Psoas muscle (tissue), 8 donors: ENCODE results near the gene CHP1. TPM values are rescaled to one million over a fixed set of nuclear protein-coding genes. Genes with fewer than 3 reads are reported as not detected.

ENCODE experiments used
- ATAC-seq, 4 donors: fragments of 200-7000 bp; cut with Tn5 transposase; one replicate each; pipeline ENCODE4 v1.9.1; 2020; ENCODE audit warnings: moderate library complexity in 3 of 4, mild to moderate bottlenecking in 2 of 4
- DNase-seq, 2 donors: peaks; one replicate each; pipeline ENCODE4 v3.0.0-alpha.2; 2020
- H3K27ac ChIP-seq: fragments of 200-600 bp; one replicate; pipeline ENCODE4 v1.8.0; 2022
- H3K27me3 ChIP-seq, 3 donors: fragments of 200-600 bp in 1 of 3; one replicate each; pipeline versions ENCODE4 v1.6.1 to v1.8.0; 2013 to 2022; ENCODE audit warnings: low read length in 2 of 3, mild to moderate bottlenecking in 2 of 3, moderate library complexity in 1 of 3; ENCODE audit not compliant: insufficient read depth in 3 of 3
- H3K36me3 ChIP-seq, 2 donors: fragments of 200-600 bp in 1 of 2; one replicate each; pipeline versions ENCODE4 v1.6.1 to v1.8.0; 2013 to 2022; ENCODE audit warnings: low read depth in 1 of 2, mild to moderate bottlenecking in 1 of 2, moderate library complexity in 1 of 2; ENCODE audit not compliant: insufficient read depth in 1 of 2
- H3K4me1 ChIP-seq: fragments of 200-600 bp; one replicate; pipeline ENCODE4 v1.8.0; 2022
- H3K4me3 ChIP-seq: fragments of 200-600 bp; one replicate; pipeline ENCODE4 v1.8.0; 2022; ENCODE audit warnings: mild to moderate bottlenecking
- H3K9me3 ChIP-seq: fragments of 200-600 bp; one replicate; pipeline ENCODE4 v1.8.0; 2022
- WGBS, 3 donors: extraction: QIAGEN DNeasy Blood & Tissue Kit; methylation state at CpG; one replicate each; pipeline versions ENCODE4 v1.1.6 to v1.1.7; 2013; 5-methylcytosine and 5-hydroxymethylcytosine counted together
- intact Hi-C, 2 donors: fragments of 100-400 bp; cut with DNase I; formaldehyde crosslinking; loops; one replicate each; pipeline versions ENCODE4 v1.11.0 to v1.14.2; 2022
- polyA plus RNA-seq, 3 donors: library from polyadenylated mRNA; stranded (reverse); fragments of 200-250 nt; gene quantifications; one replicate each; pipeline ENCODE4 v1.2.3, GENCODE V29; 2013
- total RNA-seq, 4 donors: library from RNA; stranded (reverse); fragmentation: NEBNext Ultra II Directional in 2 of 4; extraction: Animal tissue kit (Norgen Biotek cat#: 25700) in 2 of 4; gene quantifications; one replicate each; pipeline versions ENCODE4 v1.2.1 to v1.2.4, GENCODE V29; 2021 to 2023
- TF ChIP-seq, protein P1 (sequence below): fragments of 200-600 bp; IDR thresholded peaks from one replicate; pipeline ENCODE4 v1.8.0; 2022; ENCODE audit warnings: antibody characterized with exemption
- donor health status: healthy with polysubstance abuse.
- donor health status: DM: no; HTN: no; CAD: no; lungs with moderate emphysema.
- donor health status: Bipolar disorder and iron deficiency.
- donor health status: healthy.
- donor health status: DM: yes; HTN: yes; CAD: no.
- donor health status: DM: no; HTN: no; CAD: no.
- donor health status: DM: no; HTN: no; CAD: no.
- donor health status: DM: yes; HTN: yes; CAD: no.

CHP1 gene
- total and polyA plus RNA-seq, 7 donors: 53.6 to 194 (median 103) TPM

- no peak overlapping the region for H3K27ac ChIP-seq
- TF ChIP-seq, protein P1, sequence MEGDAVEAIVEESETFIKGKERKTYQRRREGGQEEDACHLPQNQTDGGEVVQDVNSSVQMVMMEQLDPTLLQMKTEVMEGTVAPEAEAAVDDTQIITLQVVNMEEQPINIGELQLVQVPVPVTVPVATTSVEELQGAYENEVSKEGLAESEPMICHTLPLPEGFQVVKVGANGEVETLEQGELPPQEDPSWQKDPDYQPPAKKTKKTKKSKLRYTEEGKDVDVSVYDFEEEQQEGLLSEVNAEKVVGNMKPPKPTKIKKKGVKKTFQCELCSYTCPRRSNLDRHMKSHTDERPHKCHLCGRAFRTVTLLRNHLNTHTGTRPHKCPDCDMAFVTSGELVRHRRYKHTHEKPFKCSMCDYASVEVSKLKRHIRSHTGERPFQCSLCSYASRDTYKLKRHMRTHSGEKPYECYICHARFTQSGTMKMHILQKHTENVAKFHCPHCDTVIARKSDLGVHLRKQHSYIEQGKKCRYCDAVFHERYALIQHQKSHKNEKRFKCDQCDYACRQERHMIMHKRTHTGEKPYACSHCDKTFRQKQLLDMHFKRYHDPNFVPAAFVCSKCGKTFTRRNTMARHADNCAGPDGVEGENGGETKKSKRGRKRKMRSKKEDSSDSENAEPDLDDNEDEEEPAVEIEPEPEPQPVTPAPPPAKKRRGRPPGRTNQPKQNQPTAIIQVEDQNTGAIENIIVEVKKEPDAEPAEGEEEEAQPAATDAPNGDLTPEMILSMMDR: no peak
- H3K4me1 ChIP-seq: no peaks in the 10 kb centered on the region
- H3K9me3 ChIP-seq: no peaks in the 10 kb centered on the region
- no peaks in the 10 kb centered on the region for H3K27me3 ChIP-seq
- intact Hi-C loops: no loop called here
- H3K36me3 ChIP-seq: peaks cover 3 to 98% of the 10 kb centered on the region in 2 donors
- no peak overlapping the region for H3K4me3 ChIP-seq
- ATAC-seq: no peak
- WGBS, 3 donors: 92 to 98% (median 95%) methylated on average over 2 of the region's 2 CpGs
- no peak for DNase-seq
Measured at GRCh38 chr15:41269887-41270286, 38.8 kb downstream of the CHP1 start.

- ATAC-seq (no peak), DNase-seq (no peak)
- intact Hi-C loops: no loop called here
- H3K4me3 ChIP-seq: no peak overlapping the region
- TF ChIP-seq, protein P1: no peak
- no peak overlapping the region for H3K27ac ChIP-seq
- no peaks in the 10 kb centered on the region for H3K9me3 ChIP-seq
- no peaks in the 10 kb centered on the region for H3K27me3 ChIP-seq
- peaks cover 3 to 93% of the 10 kb centered on the region in 2 donors for H3K36me3 ChIP-seq
- H3K4me1 ChIP-seq: no peaks in the 10 kb centered on the region
Measured at GRCh38 chr15:41276831-41277230, 45.8 kb downstream of the CHP1 start.

- DNase-seq (no peak), ATAC-seq (no peak)
- TF ChIP-seq, protein P1: no peak
- 83 to 100% (median 98%) methylated on average over 2 to 3 of the region's 3 CpGs for WGBS, 3 donors
- no peaks in the 10 kb centered on the region for H3K27me3 ChIP-seq
- no peaks in the 10 kb centered on the region for H3K9me3 ChIP-seq
- H3K36me3 ChIP-seq: peaks cover 3 to 78% of the 10 kb centered on the region in 2 donors
- H3K27ac ChIP-seq: no peak overlapping the region
- intact Hi-C loops: no loop called here
- H3K4me1 ChIP-seq: peaks cover 4% of the 10 kb centered on the region
- no peak overlapping the region for H3K4me3 ChIP-seq
Measured at GRCh38 chr15:41278319-41278718, 47.3 kb downstream of the CHP1 start.

DNA sequence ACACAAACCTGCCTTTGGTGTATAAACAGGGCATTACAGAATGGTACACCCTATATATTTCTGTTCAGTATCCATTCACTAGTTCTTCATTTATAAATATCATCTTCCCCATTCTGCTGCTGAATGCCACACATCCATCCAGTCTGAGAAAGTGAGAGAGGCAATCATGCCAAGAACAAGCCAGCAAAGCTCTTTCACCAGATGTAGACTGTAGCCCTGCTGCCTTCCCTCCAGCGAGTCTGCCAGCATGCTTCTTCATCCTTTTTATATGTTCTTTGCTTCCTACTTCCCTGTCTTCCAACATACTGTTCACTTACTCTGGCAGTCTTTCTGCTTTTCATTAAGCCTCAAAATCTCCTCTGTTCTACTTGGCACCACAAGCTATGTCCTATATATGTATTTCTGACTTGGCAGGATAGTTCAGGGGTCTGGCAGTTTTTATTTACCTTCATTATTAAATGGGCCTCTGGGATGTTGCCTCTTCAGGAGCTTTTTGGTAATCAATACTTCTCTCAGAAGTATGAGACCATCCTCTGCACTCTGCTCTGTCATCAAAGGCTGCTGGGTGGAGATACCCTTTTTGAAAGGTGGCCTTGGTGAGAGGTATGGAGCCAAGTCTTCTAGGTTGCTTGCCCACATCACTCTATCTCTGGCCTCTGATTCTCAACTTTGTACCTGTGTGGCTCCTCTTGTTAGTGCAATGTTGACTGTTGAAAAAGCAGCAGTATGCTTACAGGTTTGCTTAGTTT is 48.6 kb downstream of the CHP1 start:
- Histone ChIP-seq H3K4me1 (peaks cover 5% of the 10 kb centered on the region), H3K4me3 (no peak overlapping the region), H3K27me3 (no peaks in the 10 kb centered on the region), H3K27ac (no peak overlapping the region), H3K36me3 (peaks cover 3 to 64% of the 10 kb centered on the region in 2 donors), H3K9me3 (no peaks in the 10 kb centered on the region)
- intact Hi-C loops: loop anchor here in 1 of 2 donors (5.0 kb wide), 1 partner anchor 47 kb away; the partner anchor contains the start of genes CHP1 and EXD1
- WGBS, 3 donors: 85 to 88% (median 88%) methylated on average over 1 of the region's 1 CpG
- DNase-seq (no peak), ATAC-seq (no peak)
- TF ChIP-seq, protein P1: no peak
